GM21723 (cell line): ENCODE measurements around the gene INTS11.

Experiments
- ATAC-seq: cut with Tn5 transposase; IDR thresholded peaks from one replicate; pipeline ENCODE4 v1.9.1; 2021; ENCODE audit warnings: mild to moderate bottlenecking, moderate library complexity; ENCODE audit not compliant: unreplicated experiment

Gene INTS11

DNA sequence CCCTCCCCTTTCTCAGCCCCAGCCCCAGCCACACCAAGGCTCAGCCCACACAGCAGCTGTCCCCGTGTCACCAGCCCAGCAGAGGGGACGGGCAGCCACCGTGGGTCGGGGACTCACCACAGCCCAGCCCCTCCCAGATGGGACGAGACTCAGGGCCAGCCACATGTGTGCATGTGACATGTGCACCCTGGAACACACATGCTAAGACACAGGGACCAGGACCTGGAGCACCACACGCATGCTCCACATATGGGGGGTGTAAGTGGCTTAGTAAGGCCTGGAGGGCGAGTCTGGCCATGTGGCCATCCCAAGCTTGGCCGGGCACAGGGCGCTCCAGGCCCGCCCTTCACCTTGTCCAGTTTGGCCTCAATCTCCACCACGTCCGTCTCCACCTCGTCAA lies 20.7 kb downstream of the INTS11 start:
- no peak for ATAC-seq

- ATAC-seq, result no peak
Measured at GRCh38 chr1:1302951-1303509, 21.4 kb downstream of the INTS11 start.

- no peak for ATAC-seq
Measured at GRCh38 chr1:1302006-1302430, 22.4 kb downstream of the INTS11 start.

DNA sequence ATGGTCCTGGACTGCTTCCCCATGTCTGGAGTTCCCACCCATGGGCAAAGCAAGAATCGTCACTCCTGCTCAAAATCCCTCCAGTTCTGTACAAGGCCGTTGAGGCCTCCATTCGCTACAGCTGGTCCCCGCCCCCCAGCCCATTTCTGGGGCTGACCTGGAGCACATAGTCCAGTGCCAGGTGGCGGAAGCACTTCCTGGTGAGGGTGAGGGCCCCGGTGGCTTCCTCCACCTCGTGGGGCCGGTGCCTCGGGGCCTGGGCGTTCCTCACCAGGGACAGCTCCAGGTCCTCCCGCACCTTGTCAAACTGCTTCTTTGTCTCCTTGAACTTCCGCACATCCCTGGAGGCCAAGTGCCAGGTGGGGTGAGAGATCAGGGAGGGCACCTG lies 24.1 kb downstream of the INTS11 start:
- ATAC-seq, result no peak

DNA sequence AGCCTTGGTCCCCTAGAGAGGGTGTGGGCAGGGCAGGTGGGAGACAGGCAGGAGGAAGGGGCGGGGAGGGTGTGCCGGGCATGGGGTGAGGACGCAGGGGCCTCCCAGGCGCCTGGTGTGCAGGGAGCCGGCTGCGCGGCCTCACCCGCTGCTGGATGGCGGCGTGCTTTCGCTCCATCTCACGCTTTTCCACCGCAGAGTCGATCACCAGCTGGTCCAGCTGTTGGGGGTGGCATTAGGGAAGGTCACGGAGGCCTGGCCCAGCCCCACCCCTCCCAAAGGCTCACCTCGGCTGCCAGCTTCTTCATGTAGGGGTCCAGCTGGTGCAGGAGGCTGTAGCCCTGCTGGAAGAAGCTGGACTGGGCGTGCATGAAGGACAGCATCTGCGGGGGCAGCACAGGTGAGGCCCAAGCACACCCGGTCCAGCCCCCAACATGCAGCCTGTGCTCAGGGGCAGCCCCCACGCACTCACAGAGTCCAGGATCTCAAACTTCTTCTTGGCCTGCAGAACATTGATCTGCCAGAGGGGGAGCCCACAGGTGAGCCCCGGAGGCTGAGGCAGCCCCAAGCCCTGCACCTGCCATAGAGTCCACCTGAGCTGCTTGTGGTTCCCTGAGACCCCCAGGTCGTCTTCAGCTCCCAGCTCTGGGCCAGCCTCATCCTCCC lies 24.6 kb downstream of the INTS11 start:
- no peak for ATAC-seq

DNA sequence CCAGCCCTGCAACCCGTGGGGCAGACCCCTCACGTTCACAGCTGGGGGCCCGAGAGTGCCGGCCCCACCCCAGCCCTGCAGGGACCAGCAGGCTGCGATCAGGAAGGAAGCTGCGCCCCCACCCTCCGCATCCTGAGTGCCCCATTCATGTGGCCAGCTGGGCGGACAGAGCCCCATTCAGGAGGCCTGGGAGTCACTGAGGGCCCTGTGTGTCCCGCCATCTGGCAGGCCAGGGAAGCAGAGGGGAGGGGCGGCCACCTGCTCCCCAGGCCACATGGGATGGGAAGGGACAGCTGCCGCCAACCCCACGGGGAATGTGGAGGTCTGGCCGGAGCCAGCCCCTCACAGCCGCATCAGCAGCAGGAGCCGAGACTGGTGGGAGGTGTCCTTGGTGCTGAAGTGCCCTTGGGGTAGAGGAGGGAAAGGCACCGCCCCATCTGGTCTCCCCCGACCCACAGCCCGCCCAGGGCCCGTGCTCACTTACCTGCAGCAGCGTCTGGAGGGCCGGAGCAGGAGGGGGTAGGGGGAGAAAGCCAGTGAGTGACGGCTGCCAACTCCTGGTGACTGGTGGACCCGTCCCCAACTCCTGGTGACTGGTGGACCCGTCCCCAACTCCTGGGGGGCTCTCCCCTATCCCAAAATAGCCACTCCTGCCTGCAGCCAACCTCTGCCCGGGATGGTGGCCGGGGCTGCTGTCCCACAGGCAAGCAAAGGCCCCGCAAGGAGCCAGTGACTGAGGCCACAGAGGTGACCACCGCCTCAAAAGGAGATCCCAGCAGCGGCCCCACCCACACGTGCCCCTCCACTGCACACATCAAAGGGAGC lies 25.4 kb downstream of the INTS11 start:
- ATAC-seq, result no peak

DNA sequence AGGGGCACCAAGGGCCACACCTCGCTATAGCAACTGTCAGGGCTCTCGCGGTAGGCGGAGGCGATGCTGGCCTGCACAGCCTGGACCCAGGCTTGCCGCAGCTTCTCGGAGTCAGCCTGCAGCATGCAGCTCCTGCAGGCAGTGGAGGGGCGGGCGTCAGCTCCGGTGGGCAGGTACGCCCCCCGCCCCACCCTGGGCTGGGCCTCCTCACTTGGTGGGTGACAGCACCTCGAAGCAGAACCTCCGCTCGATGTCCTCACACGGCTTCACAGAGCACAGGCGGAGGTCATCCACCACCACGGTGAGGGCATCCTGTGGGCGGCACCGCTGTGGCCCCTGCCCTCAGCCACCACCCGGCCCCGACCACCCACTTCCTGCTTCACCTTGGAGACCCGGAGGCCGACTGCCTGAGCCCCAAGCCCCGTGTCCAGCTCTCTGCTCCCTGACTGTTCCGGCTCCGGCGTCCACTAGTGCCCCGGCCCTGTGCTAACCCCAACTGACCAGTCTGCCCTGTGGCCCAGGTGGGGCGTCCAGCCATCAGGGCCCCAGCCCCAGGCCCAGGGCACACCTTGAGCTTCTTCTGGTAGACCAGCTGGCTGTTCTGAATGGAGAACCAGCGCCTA lies 26.5 kb downstream of the INTS11 start:
- no peak for ATAC-seq

DNA sequence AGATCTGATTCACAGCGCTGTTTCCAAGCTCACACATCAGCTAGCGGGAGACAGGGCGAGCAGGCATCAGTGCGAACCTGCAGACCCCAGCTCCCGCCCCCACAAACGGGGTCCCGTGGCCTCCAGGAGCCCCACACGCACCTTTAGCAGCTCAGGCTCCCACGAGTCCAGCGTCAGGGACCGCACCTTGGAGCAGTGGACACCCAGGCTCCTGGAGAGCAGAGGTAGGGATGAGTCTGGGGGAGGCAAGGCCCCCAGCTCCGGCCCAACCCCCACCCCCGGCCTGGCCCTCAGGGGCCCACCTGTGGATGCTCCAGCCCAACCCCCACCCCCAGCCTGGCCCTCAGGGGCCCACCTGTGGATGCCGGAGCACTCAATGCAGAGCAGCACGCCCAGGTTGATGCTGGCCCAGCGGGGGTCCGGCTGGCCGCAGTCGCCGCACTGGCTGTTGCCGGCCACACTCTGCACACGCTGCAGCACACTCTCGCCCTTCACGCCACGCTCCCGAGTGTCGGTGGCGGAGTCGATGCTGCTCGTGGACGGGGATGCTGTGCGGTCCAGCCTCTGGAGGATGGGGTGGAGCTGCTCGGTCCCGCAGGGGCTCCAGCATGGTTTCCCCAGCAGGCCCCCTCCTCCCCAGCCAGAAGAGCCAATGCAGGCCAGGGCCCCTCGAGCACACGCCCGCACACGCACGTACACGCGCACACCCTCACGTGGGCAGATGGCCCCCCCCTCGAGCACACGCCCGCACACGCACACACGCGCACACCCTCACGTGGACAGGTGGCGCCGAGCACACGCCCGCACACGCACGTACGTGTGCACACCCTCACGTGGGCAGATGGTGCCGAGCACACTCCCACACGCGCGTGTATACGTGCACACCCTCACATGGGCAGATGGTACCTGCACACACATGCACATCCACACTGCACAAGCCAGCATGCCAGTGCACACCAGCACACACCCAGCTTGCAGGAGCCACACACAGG lies 28.1 kb downstream of the INTS11 start:
- no peak for ATAC-seq

DNA sequence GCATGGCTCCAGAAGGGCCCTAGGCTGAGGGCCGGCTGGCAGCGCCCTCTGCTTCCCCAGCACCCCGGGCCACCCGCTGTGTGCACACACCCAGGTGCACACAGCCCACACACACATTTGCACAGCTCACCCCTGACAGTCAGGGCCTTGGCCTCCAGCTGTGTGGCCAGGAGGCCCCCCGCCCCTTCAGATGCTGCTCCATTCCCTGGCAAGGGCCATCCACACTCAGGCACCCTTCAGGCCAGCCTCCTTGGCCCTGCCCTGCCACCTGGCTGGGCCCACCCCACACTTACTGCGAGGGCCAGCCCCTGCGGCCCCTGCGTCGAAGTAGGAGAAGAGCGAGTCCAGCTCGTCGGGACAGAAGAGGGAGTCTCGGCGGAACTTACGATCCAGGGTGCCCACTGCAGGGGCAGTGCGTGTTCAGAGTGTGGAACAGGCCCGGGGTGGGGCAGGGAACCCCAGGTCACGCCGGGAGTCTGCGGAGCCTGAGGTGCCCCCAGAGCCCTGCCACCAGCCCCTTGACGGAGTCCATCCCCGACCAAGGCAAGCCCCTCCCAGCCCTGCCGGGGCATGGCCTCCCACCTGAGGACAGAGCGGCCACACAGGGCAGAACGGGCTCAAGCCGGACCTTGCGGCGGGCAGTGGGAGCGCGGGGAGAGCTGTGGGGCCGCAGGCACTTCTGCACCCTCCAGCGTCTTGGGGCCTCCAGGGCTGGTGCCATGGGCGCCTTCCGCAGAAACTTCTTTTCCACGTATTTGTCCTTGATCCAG lies 29.1 kb downstream of the INTS11 start:
- ATAC-seq, result no peak

DNA sequence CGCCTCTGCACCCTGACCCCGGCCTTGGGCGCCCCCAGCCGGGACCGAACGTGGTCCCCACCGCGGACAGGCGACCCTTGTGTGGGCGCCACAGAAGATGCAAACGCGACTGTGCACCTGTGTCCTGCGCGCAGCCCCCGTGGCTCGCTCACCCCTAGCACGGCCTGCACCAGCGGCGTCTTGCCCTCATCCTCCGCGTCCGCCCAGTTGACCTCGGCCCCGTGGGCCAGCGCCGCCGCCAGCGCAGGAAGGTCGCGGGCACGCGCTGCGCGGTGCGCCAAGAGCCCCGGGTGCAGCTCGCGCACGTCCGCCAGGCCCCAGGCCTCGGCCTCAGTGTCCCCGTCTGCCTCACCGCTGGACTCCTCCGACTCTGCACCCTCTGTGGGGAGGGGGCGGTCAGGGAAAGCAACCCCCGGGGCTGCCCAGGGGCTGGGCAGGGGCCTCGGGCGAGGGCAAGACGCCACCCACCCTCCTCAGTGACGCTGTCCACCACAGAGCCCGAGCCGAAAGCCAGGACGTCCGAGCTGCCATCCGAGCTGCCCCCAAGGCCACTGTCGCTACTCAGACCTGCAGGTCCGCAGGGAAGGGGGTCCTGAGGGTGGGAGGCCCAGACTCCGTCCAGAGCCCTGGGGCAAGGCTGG lies 30.1 kb downstream of the INTS11 start:
- ATAC-seq, result no peak

DNA sequence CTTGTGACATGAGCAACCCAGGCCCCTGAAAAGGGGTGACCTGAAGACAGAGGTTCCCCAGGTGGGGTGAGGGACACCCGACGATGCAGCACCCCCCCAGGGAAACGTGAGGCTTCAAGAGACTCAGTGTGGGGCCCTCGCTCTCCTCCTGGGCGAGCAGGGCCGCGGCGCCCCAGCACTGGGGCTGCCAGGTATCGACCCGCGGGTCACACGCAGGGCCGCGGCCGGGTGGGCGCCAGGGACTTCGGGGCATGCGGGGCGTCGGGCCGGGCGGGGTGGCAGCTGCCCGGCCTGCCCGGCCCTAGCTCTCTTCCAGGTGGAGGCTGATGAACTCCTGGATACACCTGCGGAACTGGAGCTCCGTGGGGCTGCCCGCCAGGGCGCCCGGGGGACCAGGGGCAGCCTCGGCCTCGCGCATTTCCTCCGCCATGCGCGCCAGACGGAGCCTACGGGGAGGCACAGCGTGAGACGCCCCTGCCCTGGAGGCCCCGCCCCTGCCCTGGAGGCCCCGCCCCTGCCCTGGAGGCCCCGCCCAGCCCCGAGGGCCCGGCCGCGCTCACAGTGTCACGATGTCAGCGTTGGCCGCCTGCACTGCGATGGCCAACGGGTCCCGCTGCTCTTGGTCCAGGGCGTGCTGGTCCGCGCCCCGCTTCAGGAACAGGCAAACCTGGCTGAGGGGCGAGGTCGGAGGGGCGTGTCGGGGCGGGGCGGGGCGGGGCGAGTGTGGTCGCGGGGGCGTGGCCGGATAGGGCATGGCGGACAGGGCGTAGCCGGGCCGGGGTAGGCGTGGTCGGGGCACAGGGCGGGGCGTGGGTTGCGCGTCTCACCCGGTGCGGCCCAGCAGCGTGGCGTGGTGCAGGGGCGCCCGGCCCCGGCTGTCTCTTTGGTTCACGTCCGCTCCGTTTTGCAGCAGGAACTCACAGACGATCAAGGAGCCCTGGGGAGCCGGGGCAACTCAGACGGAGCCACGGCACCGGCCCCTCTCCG lies 30.9 kb downstream of the INTS11 start:
- no peak for ATAC-seq

DNA sequence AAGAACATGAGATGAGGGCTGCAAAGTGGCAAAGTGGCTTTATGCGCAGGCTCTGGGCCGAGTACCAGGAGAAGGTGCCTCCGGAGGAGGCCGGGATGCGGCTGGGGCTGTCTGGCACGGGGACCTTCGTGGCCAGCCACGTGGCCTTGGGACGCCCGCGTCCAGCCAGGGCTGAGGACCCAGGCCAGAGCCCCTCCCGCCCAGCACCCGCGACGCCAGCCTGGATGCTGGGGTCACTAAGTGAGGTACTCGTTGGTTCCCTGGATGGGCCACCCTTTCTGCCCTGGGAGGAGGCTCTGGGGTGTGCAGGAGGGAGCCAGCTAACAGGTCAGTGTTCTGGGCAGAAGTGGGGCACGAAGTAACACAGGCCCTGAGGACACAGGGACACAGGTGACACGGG lies 31.6 kb downstream of the INTS11 start:
- ATAC-seq, result no peak

GRCh38 chr1:1292442-1292779 lies 32.0 kb downstream of the INTS11 start:
- ATAC-seq, result no peak

DNA sequence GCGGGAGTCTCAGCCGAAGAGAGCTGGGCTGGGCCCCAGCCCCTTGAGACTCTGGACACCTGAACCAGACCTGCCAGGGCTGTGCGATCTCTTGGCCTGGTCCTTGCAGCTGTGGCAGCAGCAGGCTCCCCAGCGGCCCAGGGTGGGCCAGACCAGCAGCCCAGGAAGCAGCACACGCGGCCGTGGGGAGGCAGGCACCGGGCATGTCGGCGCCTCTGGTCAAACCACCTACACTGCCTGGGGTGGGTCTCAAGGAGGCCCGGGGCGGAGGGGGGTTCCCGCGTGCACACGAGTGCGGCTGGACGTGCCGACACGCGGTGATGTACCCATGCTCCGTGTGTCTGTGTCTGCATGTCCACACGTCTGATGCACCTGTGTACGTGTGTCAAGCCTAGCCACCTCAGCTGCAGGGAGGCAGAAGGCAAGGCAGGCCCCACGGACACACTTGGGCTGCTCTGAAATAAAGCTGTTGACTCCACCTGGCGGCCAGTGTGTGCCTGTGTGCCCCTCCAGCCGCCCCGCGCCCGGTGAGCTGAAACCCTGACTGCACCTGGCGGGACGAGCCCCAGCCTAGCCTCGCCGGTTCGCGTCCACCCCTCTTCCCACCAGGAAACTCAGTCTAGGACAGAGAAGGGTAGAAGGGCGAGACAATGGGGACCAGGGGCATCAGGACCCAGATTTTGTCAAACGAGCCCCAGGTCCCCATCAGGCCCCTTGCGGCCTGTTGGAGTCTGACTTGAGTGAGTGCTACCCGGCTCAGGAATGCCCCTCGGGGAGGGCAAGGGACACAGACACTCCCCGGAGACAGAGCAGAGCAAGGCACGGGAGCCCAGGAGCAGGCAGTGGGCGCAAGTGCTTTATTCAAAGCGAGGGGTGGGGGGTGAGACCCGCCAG lies 32.7 kb downstream of the INTS11 start:
- no peak for ATAC-seq

DNA sequence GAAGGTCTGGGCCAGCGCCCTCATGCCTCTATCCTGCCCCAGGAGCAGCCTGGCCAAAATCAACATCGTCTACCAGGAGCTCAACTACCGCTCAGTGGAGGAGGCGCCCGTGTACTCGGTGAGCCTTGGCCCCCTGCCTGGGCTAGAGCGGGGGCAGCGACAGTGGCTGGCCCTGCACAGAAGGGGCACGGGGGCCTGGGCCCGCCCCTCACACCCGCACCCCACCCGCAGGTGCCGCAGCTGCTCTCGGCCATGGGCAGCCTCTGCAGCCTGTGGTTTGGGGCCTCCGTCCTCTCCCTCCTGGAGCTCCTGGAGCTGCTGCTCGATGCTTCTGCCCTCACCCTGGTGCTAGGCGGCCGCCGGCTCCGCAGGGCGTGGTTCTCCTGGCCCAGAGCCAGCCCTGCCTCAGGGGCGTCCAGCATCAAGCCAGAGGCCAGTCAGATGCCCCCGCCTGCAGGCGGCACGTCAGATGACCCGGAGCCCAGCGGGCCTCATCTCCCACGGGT lies 33.4 kb downstream of the INTS11 start:
- ATAC-seq, result no peak

GRCh38 chr1:1290238-1290731 lies 34.2 kb downstream of the INTS11 start:
- ATAC-seq, result no peak
